H9 (cell line): Measurements from ENCODE around the gene TBC1D17. TPM values are rescaled to one million over a fixed set of nuclear protein-coding genes. Genes with fewer than 3 reads are reported as not detected.
A peak's percentile ranks its signal among the peaks of the same experiment; 100 is the strongest.

Experiments used
- DNase-seq: peaks from one replicate; pipeline ENCODE4 v3.0.0-alpha.2; 2017
- H2AFZ ChIP-seq: one replicate; pipeline ENCODE4 v1.6.1; 2013; ENCODE audit warnings: mild to moderate bottlenecking, low read length, control low read depth, moderate library complexity
- H2AK5ac ChIP-seq: 2 replicates; pipeline ENCODE4 v1.6.1; 2013; ENCODE audit warnings: low read length, control low read depth, mixed read lengths; ENCODE audit not compliant: insufficient read length
- H2BK120ac ChIP-seq: one replicate; pipeline ENCODE4 v1.6.1; 2013; ENCODE audit warnings: low read depth, mild to moderate bottlenecking, low read length, control low read depth, inconsistent platforms; ENCODE audit not compliant: poor library complexity, severe bottlenecking
- H2BK12ac ChIP-seq: 2 replicates; pipeline ENCODE4 v1.6.1; 2013; ENCODE audit warnings: low read length, control low read depth, mixed read lengths, low read depth; ENCODE audit not compliant: insufficient read length
- H2BK15ac ChIP-seq: 2 replicates; pipeline ENCODE4 v1.6.1; 2013; ENCODE audit warnings: low read depth, low read length, control low read depth
- H2BK20ac ChIP-seq: one replicate; pipeline ENCODE4 v1.6.1; 2013; ENCODE audit warnings: low read depth, mild to moderate bottlenecking, low read length, control low read depth, inconsistent platforms; ENCODE audit not compliant: poor library complexity, severe bottlenecking
- H2BK5ac ChIP-seq: 2 replicates; pipeline ENCODE4 v1.6.1; 2013; ENCODE audit warnings: low read length, control low read depth, mixed read lengths; ENCODE audit not compliant: insufficient read length
- H3K14ac ChIP-seq: 2 replicates; pipeline ENCODE4 v1.6.1; 2013; ENCODE audit warnings: low read length, control low read depth; ENCODE audit not compliant: insufficient read depth
- H3K18ac ChIP-seq: 2 replicates; pipeline ENCODE4 v1.6.1; 2013; ENCODE audit warnings: low read depth, mild to moderate bottlenecking, mixed read lengths, low read length, control low read depth; ENCODE audit not compliant: insufficient read length
- H3K23ac ChIP-seq: 2 replicates; pipeline ENCODE4 v1.6.1; 2013; ENCODE audit warnings: low read length, control low read depth, mixed read lengths, low read depth; ENCODE audit not compliant: insufficient read length
- H3K23me2 ChIP-seq: 2 replicates; pipeline ENCODE4 v1.6.1; 2013; ENCODE audit warnings: low read depth, mild to moderate bottlenecking, mixed read lengths, low read length, control low read depth; ENCODE audit not compliant: insufficient read length, poor library complexity, severe bottlenecking
- H3K27ac ChIP-seq: 2 replicates; pipeline ENCODE4 v1.5.1; 2013; ENCODE audit warnings: low read length, control low read depth, mixed read lengths, low read depth; ENCODE audit not compliant: insufficient read length
- H3K27me3 ChIP-seq: 2 replicates; pipeline ENCODE4 v1.6.1; 2013; ENCODE audit warnings: low read length, control low read depth, inconsistent platforms; ENCODE audit not compliant: insufficient read depth
- H3K4ac ChIP-seq: 2 replicates; pipeline ENCODE4 v1.6.1; 2013; ENCODE audit warnings: low read depth, mild to moderate bottlenecking, control low read depth, inconsistent platforms, low read length, moderate library complexity
- H3K4me1 ChIP-seq: 2 replicates; pipeline ENCODE4 v1.6.1; 2013; ENCODE audit warnings: low read length, control low read depth, inconsistent platforms; ENCODE audit not compliant: insufficient read depth
- H3K4me2 ChIP-seq: 2 replicates; pipeline ENCODE4 v1.6.1; 2013; ENCODE audit warnings: low read length, control low read depth, mixed read lengths; ENCODE audit not compliant: insufficient read length, insufficient read depth
- H3K56ac ChIP-seq: 2 replicates; pipeline ENCODE4 v1.6.1; 2013; ENCODE audit warnings: low read depth, mild to moderate bottlenecking, mixed read lengths, low read length, control low read depth; ENCODE audit not compliant: insufficient read length
- H3K79me1 ChIP-seq: 2 replicates; pipeline ENCODE4 v1.6.1; 2013; ENCODE audit warnings: low read depth, mild to moderate bottlenecking, moderate library complexity, low read length, control low read depth, inconsistent platforms; ENCODE audit not compliant: insufficient read depth, poor library complexity, severe bottlenecking
- H3K79me2 ChIP-seq: 2 replicates; pipeline ENCODE4 v1.6.1; 2013; ENCODE audit warnings: low read length, control low read depth, inconsistent platforms; ENCODE audit not compliant: insufficient read depth
- H3K9ac ChIP-seq: 2 replicates; pipeline ENCODE4 v1.6.1; 2013; ENCODE audit warnings: low read length, control low read depth, mixed read lengths; ENCODE audit not compliant: insufficient read length; ENCODE audit errors: extremely low read depth
- H3K9me3 ChIP-seq: one replicate; pipeline ENCODE4 v1.6.1; 2013; ENCODE audit warnings: low read depth, low read length, inconsistent platforms; ENCODE audit not compliant: control insufficient read depth
- H3T11ph ChIP-seq: one replicate; pipeline ENCODE4 v1.6.1; 2013; ENCODE audit warnings: mild to moderate bottlenecking, low read length, control low read depth, inconsistent platforms
- H4K20me1 ChIP-seq: one replicate; pipeline ENCODE4 v1.6.1; 2013; ENCODE audit not compliant: control insufficient read depth, insufficient read length, insufficient read depth
- H4K5ac ChIP-seq: 2 replicates; pipeline ENCODE4 v1.6.1; 2013; ENCODE audit warnings: low read depth, mild to moderate bottlenecking, mixed read lengths, low read length, control low read depth; ENCODE audit not compliant: insufficient read length
- H4K8ac ChIP-seq: replicated peaks from 2 replicates; pipeline ENCODE4 v1.6.1; 2013; ENCODE audit warnings: low read length, control low read depth, mixed read lengths, low read depth; ENCODE audit not compliant: insufficient read length
- H4K91ac ChIP-seq: 2 replicates; pipeline ENCODE4 v1.6.1; 2013; ENCODE audit warnings: low read depth, mild to moderate bottlenecking, moderate library complexity, mixed read lengths, low read length, control low read depth; ENCODE audit not compliant: insufficient read length
- H3K27ac Mint-ChIP-seq, 3 experiments: 2 replicates in 2 of 3; 3 replicates in 1 of 3; pipeline ENCODE4 v1.8.0; 2020 to 2021; ENCODE audit warnings: mixed read lengths in 3 of 3, mild to moderate bottlenecking in 1 of 3, moderate library complexity in 1 of 3
- H3K27me3 Mint-ChIP-seq: 2 replicates; pipeline ENCODE4 v1.8.0; 2021; ENCODE audit warnings: low read depth, mild to moderate bottlenecking, moderate library complexity, mixed read lengths
- H3K36me3 Mint-ChIP-seq, 3 experiments: 2 replicates in 2 of 3; 3 replicates in 1 of 3; pipeline ENCODE4 v1.8.0; 2020 to 2021; ENCODE audit warnings: low read depth in 3 of 3, mixed read lengths in 3 of 3; ENCODE audit not compliant: insufficient read depth in 1 of 3
- H3K4me1 Mint-ChIP-seq, 2 experiments: 2 replicates each; pipeline ENCODE4 v1.8.0; 2020; ENCODE audit warnings: mixed read lengths in 2 of 2
- H3K4me3 Mint-ChIP-seq, 2 experiments: 2 replicates in 1 of 2; 3 replicates in 1 of 2; pipeline ENCODE4 v1.8.0; 2020 to 2021; ENCODE audit warnings: mild to moderate bottlenecking in 2 of 2, mixed read lengths in 2 of 2, moderate library complexity in 1 of 2
- H3K9me3 Mint-ChIP-seq, 2 experiments: 2 replicates in 1 of 2; 3 replicates in 1 of 2; pipeline ENCODE4 v1.8.0; 2020; ENCODE audit warnings: mild to moderate bottlenecking in 2 of 2, mixed read lengths in 2 of 2, moderate library complexity in 1 of 2
- CTCF ChIP-seq: fragments of 200-600 bp; sonication (generic); conservative IDR thresholded peaks from 3 replicates; pipeline ENCODE4 v1.8.0; 2021; ENCODE audit warnings: antibody characterized with exemption, mild to moderate bottlenecking
- WGBS: extraction: QIAGEN DNeasy Blood & Tissue Kit; methylation state at CpG from one replicate; pipeline ENCODE4 v1.1.7; 2013; ENCODE audit warnings: missing lambda C conversion rate, low lambda C conversion rate, mixed read lengths; ENCODE audit not compliant: insufficient read length; ENCODE audit errors: extremely low coverage; 5-methylcytosine and 5-hydroxymethylcytosine counted together
- total RNA-seq: library from RNA; stranded (reverse); gene quantifications from 2 replicates; pipeline ENCODE4 v1.2.1, GENCODE V29; 2021

TBC1D17 gene
- total RNA-seq, 1 experiment from 2014 or later: 33.6 TPM

GRCh38 chr19:49853852-49854377 lies 23.6 kb upstream of the TBC1D17 start:
- peaks cover 6% of the 10 kb centered on the region for H4K20me1 ChIP-seq
- no peak overlapping the region for H2BK120ac ChIP-seq
- no peak overlapping the region for H3K23ac ChIP-seq
- no peak overlapping the region for H3T11ph ChIP-seq
- H3K4ac ChIP-seq: no peak overlapping the region
- H3K79me1 ChIP-seq: peaks cover 11% of the 10 kb centered on the region
- Mint-ChIP-seq H3K27me3 (peaks cover 2% of the 10 kb centered on the region; the same call in 1 of the 2 replicates), H3K4me1 (peaks cover 22 to 27% of the 10 kb centered on the region in 2 experiments), H3K4me3 (peak overlapping the region; percentile 46 to 52), H3K27ac (peak overlapping the region in 2 of 3 experiments; percentile 22 to 49; a peak in 2 of 7 replicates), H3K36me3 (peaks cover 30 to 62% (median 62%) of the 10 kb centered on the region in 3 experiments), H3K9me3 (peaks cover 0 to under 1% of the 10 kb centered on the region in 2 experiments; a peak in 2 of 5 replicates)
- no peak overlapping the region for H3K18ac ChIP-seq
- no peak overlapping the region for H4K8ac ChIP-seq
- peaks cover 10% of the 10 kb centered on the region for H3K23me2 ChIP-seq
- no peaks in the 10 kb centered on the region for H3K27me3 ChIP-seq
- no peak for DNase-seq
- no peaks in the 10 kb centered on the region; the same call in 1 of the 2 replicates for H3K4me1 ChIP-seq
- no peak overlapping the region for H4K5ac ChIP-seq
- H2BK5ac ChIP-seq: no peak overlapping the region
- H3K9me3 ChIP-seq: no peaks in the 10 kb centered on the region
- no peak overlapping the region for H2BK20ac ChIP-seq
- H4K91ac ChIP-seq: no peak overlapping the region
- H3K79me2 ChIP-seq: peaks cover 9% of the 10 kb centered on the region; the same call in 1 of the 2 replicates
- no peak for TF ChIP-seq CTCF
- no peak overlapping the region for H3K4me2 ChIP-seq
- H2AFZ ChIP-seq: no peak overlapping the region
- H3K14ac ChIP-seq: no peak overlapping the region
- no peak overlapping the region for H3K27ac ChIP-seq
- H3K9ac ChIP-seq: no peak overlapping the region
- no peak overlapping the region for H3K56ac ChIP-seq
- H2AK5ac ChIP-seq: no peak overlapping the region
- no peak overlapping the region for H2BK12ac ChIP-seq
- no CpG with 5 or more reads among the region's 10 CpGs for WGBS
- H2BK15ac ChIP-seq: no peak overlapping the region
